HepG2 (cell line): ENCODE data around the gene HOXD8.

Source experiments
- SNAPC4 ChIP-seq: sonication (generic); formaldehyde crosslinking; IDR thresholded peaks from 2 replicates; pipeline ENCODE4 v1.4.0; 2020; ENCODE audit warnings: mild to moderate bottlenecking, missing genetic modification reagents
- TF ChIP-seq, protein P1 (sequence below): sonication (generic); formaldehyde crosslinking; IDR thresholded peaks from 2 replicates; pipeline ENCODE4 v1.5.0; 2020; ENCODE audit warnings: mild to moderate bottlenecking, missing genetic modification reagents, moderate library complexity

GRCh38 chr2:176137906-176138305 is 8.4 kb downstream of the HOXD8 start:
- no peak for TF ChIP-seq SNAPC4 (CRISPR knock-in tag)
- TF ChIP-seq, protein P1, sequence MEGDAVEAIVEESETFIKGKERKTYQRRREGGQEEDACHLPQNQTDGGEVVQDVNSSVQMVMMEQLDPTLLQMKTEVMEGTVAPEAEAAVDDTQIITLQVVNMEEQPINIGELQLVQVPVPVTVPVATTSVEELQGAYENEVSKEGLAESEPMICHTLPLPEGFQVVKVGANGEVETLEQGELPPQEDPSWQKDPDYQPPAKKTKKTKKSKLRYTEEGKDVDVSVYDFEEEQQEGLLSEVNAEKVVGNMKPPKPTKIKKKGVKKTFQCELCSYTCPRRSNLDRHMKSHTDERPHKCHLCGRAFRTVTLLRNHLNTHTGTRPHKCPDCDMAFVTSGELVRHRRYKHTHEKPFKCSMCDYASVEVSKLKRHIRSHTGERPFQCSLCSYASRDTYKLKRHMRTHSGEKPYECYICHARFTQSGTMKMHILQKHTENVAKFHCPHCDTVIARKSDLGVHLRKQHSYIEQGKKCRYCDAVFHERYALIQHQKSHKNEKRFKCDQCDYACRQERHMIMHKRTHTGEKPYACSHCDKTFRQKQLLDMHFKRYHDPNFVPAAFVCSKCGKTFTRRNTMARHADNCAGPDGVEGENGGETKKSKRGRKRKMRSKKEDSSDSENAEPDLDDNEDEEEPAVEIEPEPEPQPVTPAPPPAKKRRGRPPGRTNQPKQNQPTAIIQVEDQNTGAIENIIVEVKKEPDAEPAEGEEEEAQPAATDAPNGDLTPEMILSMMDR = no peak
